Uterus (tissue), 4 donors: ENCODE data around the gene MAP3K5. TPM values are rescaled to one million over a fixed set of nuclear protein-coding genes. Genes with fewer than 3 reads are reported as not detected.
A peak's percentile ranks its signal among the peaks of the same experiment; 100 is the strongest.

ENCODE experiments used
- DNase-seq, 2 donors: peaks; one replicate each; pipeline ENCODE4 v3.0.0-alpha.2; 2019 to 2020
- H3K27ac ChIP-seq, 2 donors: fragments of 200-600 bp; sonication (generic); 1 replicate in 1 of 2; 2 replicates in 1 of 2; pipeline ENCODE4 v1.5.1; 2016 to 2018
- H3K27me3 ChIP-seq, 2 donors: fragments of 200-600 bp; sonication (generic); one replicate each; pipeline ENCODE4 v1.5.1; 2018 to 2019; ENCODE audit warnings: control low read depth in 1 of 2
- H3K36me3 ChIP-seq, 2 donors: fragments of 200-600 bp; sonication (generic); one replicate each; pipeline ENCODE4 v1.5.1; 2019; ENCODE audit warnings: control low read depth in 1 of 2
- H3K4me1 ChIP-seq, 2 donors: fragments of 200-600 bp; sonication (generic); one replicate each; pipeline ENCODE4 v1.5.1; 2018 to 2019; ENCODE audit warnings: control low read depth in 1 of 2
- H3K4me3 ChIP-seq, 2 donors: fragments of 200-600 bp; sonication (generic); 1 replicate in 1 of 2; 2 replicates in 1 of 2; pipeline ENCODE4 v1.5.1; 2018 to 2019; ENCODE audit warnings: mild to moderate bottlenecking in 1 of 2
- H3K9me3 ChIP-seq, 2 donors: fragments of 200-600 bp; sonication (generic); one replicate each; pipeline ENCODE4 v1.5.1; 2019; ENCODE audit warnings: control low read depth in 1 of 2
- POLR2A ChIP-seq, 2 donors: fragments of 450-650 bp; IDR thresholded peaks; one replicate each; pipeline ENCODE4 v1.6.1; 2016; ENCODE audit warnings: antibody characterized with exemption in 2 of 2, mild to moderate bottlenecking in 1 of 2, moderate library complexity in 1 of 2
- intact Hi-C: fragments of 100-400 bp; cut with DNase I; formaldehyde crosslinking; loops from one replicate; pipeline ENCODE4 v1.15.1; 2023; ENCODE audit warnings: low total_unique reads
- total RNA-seq, 4 donors: library from RNA; depleted of rRNA in 3 of 4; stranded (reverse); fragments of >200 nt in 3 of 4; gene quantifications; one replicate each; pipeline versions ENCODE4 v1.1.0 to v1.2.4, GENCODE V29; 2014 to 2023
- TF ChIP-seq, protein P1 (sequence below), 4 experiments: fragments of 200-600 bp in 2 of 4; fragments of 450-650 bp in 2 of 4; sonication (generic) in 2 of 4; IDR thresholded peaks; one replicate each; pipeline ENCODE4 v1.5.1; 2016 to 2019; ENCODE audit warnings: antibody characterized with exemption in 4 of 4, mild to moderate bottlenecking in 2 of 4, moderate library complexity in 1 of 4
- donor health status: DM: yes; HTN: yes; CAD: no.

Gene MAP3K5
- total RNA-seq, 4 donors from 2014 or later: 9.5 to 67.1 (median 15.4) TPM

DNA sequence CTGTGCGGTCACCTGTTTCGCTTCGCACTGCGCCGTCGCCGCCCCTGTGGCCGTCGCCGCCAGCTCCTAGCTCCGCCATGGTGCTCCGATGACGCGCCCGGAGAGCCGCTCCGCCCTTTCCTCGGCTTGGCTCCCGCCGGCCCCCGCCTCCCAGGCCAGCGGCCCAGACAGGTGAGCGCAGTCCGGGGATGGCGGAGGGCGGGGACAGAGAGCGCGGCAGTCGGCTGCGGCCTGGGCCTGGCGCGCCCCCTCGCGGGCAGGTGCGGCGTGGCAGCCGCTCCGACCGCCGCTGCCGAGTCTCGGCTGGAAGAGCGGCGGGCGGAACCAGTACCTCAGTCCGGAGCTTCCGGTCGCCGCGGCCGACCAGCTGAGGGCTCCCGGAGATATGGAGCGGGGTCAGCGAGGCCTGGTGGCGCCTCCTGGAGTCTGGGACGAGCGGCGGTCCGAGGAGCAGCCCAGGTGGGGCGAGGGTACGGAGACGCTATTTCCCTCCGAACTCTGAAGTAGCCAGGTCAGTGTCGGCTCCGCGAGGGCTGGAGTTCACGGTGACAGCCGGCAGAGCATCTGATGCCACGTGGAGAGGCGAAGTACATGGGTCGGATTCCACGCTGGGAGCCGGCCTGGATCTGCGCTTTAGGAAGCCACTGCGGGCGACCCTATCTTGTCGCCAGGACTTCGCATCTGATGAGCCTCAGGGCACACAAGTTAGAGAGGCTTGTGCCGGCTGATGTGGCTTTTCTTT is 241.8 kb downstream of the MAP3K5 start, which contains the start of gene MAP7:
TSS of gene MAP7 (minus strand) at position 93 of the 742 bp plus-strand sequence. CDS start at position 79, 14 bp downstream.
- H3K27ac ChIP-seq: no peak within 1 kb of the TSS
- DNase-seq: peak; percentile 20 to 47

DNA sequence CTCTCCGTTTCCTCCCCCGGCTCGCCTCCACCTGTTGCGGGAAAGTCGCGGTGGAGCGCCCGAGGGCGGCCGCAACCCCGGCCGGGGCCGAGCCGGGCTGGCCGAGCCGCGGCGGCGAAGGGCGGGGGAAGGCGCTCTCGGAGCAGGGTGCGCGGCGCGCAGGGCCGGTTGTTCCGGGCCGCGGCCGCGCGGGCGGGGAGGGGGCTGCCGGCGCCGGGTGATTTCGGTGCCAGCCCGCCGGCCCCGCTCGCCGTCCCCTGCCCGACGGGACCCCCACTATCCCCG is 242.3 kb downstream of the MAP3K5 start:
- intact Hi-C loops: no loop called here
- H3K4me3 ChIP-seq: peak overlapping the region; percentile 44 to 69
- TF ChIP-seq, protein P1, sequence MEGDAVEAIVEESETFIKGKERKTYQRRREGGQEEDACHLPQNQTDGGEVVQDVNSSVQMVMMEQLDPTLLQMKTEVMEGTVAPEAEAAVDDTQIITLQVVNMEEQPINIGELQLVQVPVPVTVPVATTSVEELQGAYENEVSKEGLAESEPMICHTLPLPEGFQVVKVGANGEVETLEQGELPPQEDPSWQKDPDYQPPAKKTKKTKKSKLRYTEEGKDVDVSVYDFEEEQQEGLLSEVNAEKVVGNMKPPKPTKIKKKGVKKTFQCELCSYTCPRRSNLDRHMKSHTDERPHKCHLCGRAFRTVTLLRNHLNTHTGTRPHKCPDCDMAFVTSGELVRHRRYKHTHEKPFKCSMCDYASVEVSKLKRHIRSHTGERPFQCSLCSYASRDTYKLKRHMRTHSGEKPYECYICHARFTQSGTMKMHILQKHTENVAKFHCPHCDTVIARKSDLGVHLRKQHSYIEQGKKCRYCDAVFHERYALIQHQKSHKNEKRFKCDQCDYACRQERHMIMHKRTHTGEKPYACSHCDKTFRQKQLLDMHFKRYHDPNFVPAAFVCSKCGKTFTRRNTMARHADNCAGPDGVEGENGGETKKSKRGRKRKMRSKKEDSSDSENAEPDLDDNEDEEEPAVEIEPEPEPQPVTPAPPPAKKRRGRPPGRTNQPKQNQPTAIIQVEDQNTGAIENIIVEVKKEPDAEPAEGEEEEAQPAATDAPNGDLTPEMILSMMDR (IDR thresholded peaks at IDR 0.05): no peak
- no peak for TF ChIP-seq POLR2A (IDR thresholded peaks at IDR 0.05)
- peaks cover 0 to 5% of the 10 kb centered on the region in 2 donors for H3K27me3 ChIP-seq
- H3K9me3 ChIP-seq: no peaks in the 10 kb centered on the region
- DNase-seq: peak in 1 of 2 donors; percentile 14
- peaks cover 0 to 6% of the 10 kb centered on the region in 2 donors for H3K4me1 ChIP-seq
- no peaks in the 10 kb centered on the region for H3K36me3 ChIP-seq
- H3K27ac ChIP-seq: no peak overlapping the region

More for the DNA sequence above, 241.8 kb downstream of the MAP3K5 start, which contains the start of gene MAP7:
- peak in 1 of 2 donors; percentile 37 for TF ChIP-seq POLR2A (IDR thresholded peaks at IDR 0.05)
- TF ChIP-seq, protein P1 (IDR thresholded peaks at IDR 0.05): peak; percentile 34 to 82 (median 74)
- Histone ChIP-seq H3K4me3 (peak within 1 kb of the TSS; percentile 44 to 69), H3K27me3 (peaks cover 0 to 5% of the 10 kb centered on the region in 2 donors), H3K4me1 (peaks cover 0 to 6% of the 10 kb centered on the region in 2 donors), H3K9me3 (no peaks in the 10 kb centered on the region), H3K36me3 (no peaks in the 10 kb centered on the region)
- intact Hi-C loops: no loop called here

DNA sequence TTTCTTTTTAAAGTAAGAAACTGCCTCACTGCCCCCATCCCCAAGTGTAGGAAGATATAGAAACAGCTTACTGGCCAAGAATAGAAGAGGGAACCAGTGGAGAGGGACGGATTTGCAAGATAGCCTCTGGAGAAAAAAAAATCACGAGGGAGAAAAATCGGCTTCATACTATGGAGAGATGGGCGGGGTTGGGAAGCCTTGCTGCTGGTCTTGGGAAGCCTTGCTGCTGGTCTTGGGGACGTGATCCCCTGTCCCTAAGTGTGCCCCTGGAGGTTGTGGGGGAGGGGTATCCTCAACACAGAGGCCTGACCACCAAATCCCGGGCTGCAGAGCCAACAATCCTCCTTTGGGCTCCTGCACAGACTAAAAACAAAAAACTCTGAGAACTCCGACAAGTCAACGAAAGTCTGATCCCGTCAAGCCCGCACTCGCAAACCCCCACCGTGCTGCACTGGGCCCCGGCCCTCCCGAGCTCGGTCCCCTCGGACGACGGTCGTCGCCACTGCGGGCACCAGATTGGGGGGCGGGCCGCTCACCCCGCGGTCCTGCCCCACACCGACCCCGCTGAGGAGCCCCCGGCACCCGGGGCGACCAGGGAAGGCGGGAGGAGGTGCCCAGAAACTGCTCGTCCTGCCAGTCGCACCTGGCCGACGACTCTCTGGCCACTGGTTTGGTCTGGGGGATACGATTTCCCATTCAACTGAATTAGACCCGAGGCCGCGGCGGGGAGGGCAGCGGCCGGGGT is 242.8 kb downstream of the MAP3K5 start:
- no peak overlapping the region for H3K27ac ChIP-seq
- H3K27me3 ChIP-seq: peaks cover 0 to 5% of the 10 kb centered on the region in 2 donors
- H3K36me3 ChIP-seq: no peaks in the 10 kb centered on the region
- intact Hi-C loops: no loop called here
- no peaks in the 10 kb centered on the region for H3K9me3 ChIP-seq
- TF ChIP-seq POLR2A (IDR thresholded peaks at IDR 0.05): no peak
- TF ChIP-seq, protein P1 (IDR thresholded peaks at IDR 0.05): no peak
- H3K4me1 ChIP-seq: peaks cover 0 to 6% of the 10 kb centered on the region in 2 donors
- peak overlapping the region; percentile 44 to 69 for H3K4me3 ChIP-seq
- peak in 1 of 2 donors; percentile 18 for DNase-seq

DNA sequence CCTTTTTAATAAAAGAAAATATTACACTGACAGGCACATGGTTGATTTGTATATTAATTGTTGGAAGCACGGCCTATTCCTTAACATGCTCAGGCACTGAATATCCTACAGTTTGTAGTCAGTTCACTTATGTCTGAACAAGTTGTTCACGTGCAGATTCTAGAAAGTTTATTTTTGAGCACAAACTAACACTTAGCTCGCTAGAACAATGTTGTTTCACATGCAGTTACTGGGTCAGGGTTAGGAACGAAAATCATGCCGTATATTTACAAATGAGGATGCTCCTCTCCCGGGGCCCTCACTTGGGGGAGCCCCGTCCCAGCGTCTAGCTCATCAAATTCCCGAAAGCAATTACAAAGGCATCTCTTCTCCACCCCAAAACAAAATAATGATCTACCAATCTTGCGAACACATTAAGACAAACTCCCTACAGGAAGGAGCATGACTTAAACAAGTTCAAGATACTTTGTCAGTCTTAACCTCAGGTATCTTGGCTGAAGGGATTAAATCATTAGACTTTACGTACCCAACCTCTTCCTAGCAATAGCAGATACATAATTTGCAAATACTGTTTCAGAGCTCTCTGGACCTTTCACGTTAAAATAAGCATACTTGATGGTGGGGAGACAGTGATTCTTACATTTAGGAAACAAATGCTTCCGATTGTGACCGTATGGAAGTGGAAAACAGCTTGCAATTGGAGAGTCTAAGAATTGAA is 243.5 kb downstream of the MAP3K5 start:
- H3K36me3 ChIP-seq: no peaks in the 10 kb centered on the region
- peaks cover 0 to 6% of the 10 kb centered on the region in 2 donors for H3K4me1 ChIP-seq
- peaks cover 0 to 5% of the 10 kb centered on the region in 2 donors for H3K27me3 ChIP-seq
- intact Hi-C loops: no loop called here
- TF ChIP-seq, protein P1 (IDR thresholded peaks at IDR 0.05): no peak
- no peak for TF ChIP-seq POLR2A (IDR thresholded peaks at IDR 0.05)
- H3K4me3 ChIP-seq: no peak overlapping the region
- H3K27ac ChIP-seq: no peak overlapping the region
- DNase-seq: no peak
- H3K9me3 ChIP-seq: no peaks in the 10 kb centered on the region
